DOHH2 (cell line): ENCODE results near the gene LAMC3.

ENCODE experiments used
- H3F3A ChIP-seq: fragments of 200-600 bp; sonication (generic), shearing (Covaris generic); 2 replicates; pipeline ENCODE4 v1.6.0; 2016; ENCODE audit warnings: antibody characterized with exemption, mild to moderate bottlenecking; ENCODE audit not compliant: control insufficient read depth, insufficient read depth
- H3K27ac ChIP-seq: fragments of 200-600 bp; sonication (generic); 2 replicates; pipeline ENCODE4 v1.5.1; 2014; ENCODE audit warnings: low read depth, mild to moderate bottlenecking, low read length, moderate library complexity
- H3K27me3 ChIP-seq: fragments of 200-600 bp; sonication (generic); 2 replicates; pipeline ENCODE4 v1.6.1; 2014; ENCODE audit warnings: mild to moderate bottlenecking, low read length, mixed read lengths; ENCODE audit not compliant: control insufficient read depth
- H3K36me3 ChIP-seq: fragments of 200-600 bp; sonication (generic); 2 replicates; pipeline ENCODE4 v1.6.1; 2014; ENCODE audit warnings: mild to moderate bottlenecking, low read length, moderate library complexity, mixed read lengths; ENCODE audit not compliant: control insufficient read depth
- H3K4me1 ChIP-seq: fragments of 200-600 bp; sonication (generic); 2 replicates; pipeline ENCODE4 v1.6.1; 2014; ENCODE audit warnings: mild to moderate bottlenecking, low read length, mixed read lengths; ENCODE audit not compliant: control insufficient read depth
- H3K4me2 ChIP-seq: fragments of 200-600 bp; sonication (generic); 2 replicates; pipeline ENCODE4 v1.6.0; 2014; ENCODE audit warnings: mild to moderate bottlenecking, low read length, moderate library complexity
- H3K4me3 ChIP-seq: fragments of 200-600 bp; sonication (generic); 2 replicates; pipeline ENCODE4 v1.5.1; 2014; ENCODE audit warnings: mild to moderate bottlenecking, low read length, mixed read lengths
- H3K79me2 ChIP-seq: fragments of 200-600 bp; sonication (generic); 2 replicates; pipeline ENCODE4 v1.6.1; 2014; ENCODE audit warnings: mild to moderate bottlenecking, low read length, mixed read lengths; ENCODE audit not compliant: control insufficient read depth
- H3K9me2 ChIP-seq: fragments of 200-600 bp; sonication (generic); replicated peaks from 2 replicates; pipeline ENCODE4 v1.6.1; 2014; ENCODE audit warnings: mild to moderate bottlenecking, low read length, mixed read lengths; ENCODE audit not compliant: control insufficient read depth
- H3K9me3 ChIP-seq: fragments of 200-600 bp; sonication (generic); 2 replicates; pipeline ENCODE4 v1.6.1; 2014; ENCODE audit warnings: antibody characterized with exemption, low read length, mixed read lengths; ENCODE audit not compliant: control insufficient read depth, insufficient read depth
- H4K20me1 ChIP-seq: fragments of 200-600 bp; sonication (generic); 2 replicates; pipeline ENCODE4 v1.6.0; 2014; ENCODE audit warnings: low read depth, mild to moderate bottlenecking, antibody characterized with exemption, low read length, moderate library complexity; ENCODE audit not compliant: control insufficient read depth, insufficient read depth
- EZH2phosphoT487 ChIP-seq: fragments of 200-600 bp; sonication (generic); IDR thresholded peaks from 2 replicates; pipeline ENCODE4 v1.6.1; 2017; ENCODE audit warnings: borderline replicate concordance, mild to moderate bottlenecking, antibody characterized with exemption, low read length, moderate library complexity, mixed read lengths
- TF ChIP-seq, protein P1 (sequence below): fragments of 200-600 bp; sonication (generic); IDR thresholded peaks from one replicate; pipeline ENCODE4 v1.5.1; 2014; ENCODE audit warnings: antibody characterized with exemption, mild to moderate bottlenecking, low read depth, low read length; ENCODE audit not compliant: poor library complexity, severe bottlenecking

Gene LAMC3

DNA sequence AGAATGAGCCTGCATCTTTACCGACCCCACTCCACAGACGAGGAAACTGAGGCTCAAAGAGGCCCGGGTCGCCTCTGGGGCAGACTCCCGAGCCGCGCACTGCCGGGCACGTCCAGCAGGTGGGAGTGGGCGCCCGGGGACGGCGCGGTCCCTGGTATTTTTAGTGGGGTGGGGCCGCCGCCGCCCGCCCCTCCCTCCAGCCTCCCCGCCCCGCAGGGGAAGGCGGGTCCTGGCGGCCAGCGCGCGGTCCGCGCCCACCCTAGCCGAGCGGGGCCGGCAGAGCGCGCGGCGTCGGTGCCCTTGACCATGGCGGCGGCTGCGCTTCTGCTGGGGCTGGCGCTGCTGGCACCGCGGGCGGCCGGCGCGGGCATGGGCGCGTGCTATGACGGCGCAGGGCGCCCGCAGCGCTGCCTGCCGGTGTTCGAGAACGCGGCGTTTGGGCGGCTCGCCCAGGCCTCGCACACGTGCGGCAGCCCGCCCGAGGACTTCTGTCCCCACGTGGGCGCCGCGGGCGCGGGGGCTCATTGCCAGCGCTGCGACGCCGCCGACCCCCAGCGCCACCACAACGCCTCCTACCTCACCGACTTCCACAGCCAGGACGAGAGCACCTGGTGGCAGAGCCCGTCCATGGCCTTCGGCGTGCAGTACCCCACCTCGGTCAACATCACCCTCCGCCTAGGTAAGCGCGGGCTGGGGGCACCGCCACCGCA lies at the start of gene LAMC3:
Gene LAMC3, plus strand, starts transcription at position 266 of the 710 bp plus-strand sequence. Its CDS starts 41 bp downstream, at position 307.
- Histone ChIP-seq H3K27me3 (no peaks in the 10 kb centered on the region), H3K27ac (no peak within 1 kb of the TSS), H3K4me3 (no peak within 1 kb of the TSS), H3K79me2 (no peaks in the 10 kb centered on the region), H3K4me2 (no peak within 1 kb of the TSS), H3F3A (no peaks in the 10 kb centered on the region), H3K36me3 (no peaks in the 10 kb centered on the region), H3K9me2 (no peaks in the 10 kb centered on the region), H3K4me1 (peaks cover 8% of the 10 kb centered on the region), H3K9me3 (no peaks in the 10 kb centered on the region), H4K20me1 (no peaks in the 10 kb centered on the region)
- TF ChIP-seq, protein P1, sequence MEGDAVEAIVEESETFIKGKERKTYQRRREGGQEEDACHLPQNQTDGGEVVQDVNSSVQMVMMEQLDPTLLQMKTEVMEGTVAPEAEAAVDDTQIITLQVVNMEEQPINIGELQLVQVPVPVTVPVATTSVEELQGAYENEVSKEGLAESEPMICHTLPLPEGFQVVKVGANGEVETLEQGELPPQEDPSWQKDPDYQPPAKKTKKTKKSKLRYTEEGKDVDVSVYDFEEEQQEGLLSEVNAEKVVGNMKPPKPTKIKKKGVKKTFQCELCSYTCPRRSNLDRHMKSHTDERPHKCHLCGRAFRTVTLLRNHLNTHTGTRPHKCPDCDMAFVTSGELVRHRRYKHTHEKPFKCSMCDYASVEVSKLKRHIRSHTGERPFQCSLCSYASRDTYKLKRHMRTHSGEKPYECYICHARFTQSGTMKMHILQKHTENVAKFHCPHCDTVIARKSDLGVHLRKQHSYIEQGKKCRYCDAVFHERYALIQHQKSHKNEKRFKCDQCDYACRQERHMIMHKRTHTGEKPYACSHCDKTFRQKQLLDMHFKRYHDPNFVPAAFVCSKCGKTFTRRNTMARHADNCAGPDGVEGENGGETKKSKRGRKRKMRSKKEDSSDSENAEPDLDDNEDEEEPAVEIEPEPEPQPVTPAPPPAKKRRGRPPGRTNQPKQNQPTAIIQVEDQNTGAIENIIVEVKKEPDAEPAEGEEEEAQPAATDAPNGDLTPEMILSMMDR, result no peak
- no peak for TF ChIP-seq EZH2phosphoT487

DNA sequence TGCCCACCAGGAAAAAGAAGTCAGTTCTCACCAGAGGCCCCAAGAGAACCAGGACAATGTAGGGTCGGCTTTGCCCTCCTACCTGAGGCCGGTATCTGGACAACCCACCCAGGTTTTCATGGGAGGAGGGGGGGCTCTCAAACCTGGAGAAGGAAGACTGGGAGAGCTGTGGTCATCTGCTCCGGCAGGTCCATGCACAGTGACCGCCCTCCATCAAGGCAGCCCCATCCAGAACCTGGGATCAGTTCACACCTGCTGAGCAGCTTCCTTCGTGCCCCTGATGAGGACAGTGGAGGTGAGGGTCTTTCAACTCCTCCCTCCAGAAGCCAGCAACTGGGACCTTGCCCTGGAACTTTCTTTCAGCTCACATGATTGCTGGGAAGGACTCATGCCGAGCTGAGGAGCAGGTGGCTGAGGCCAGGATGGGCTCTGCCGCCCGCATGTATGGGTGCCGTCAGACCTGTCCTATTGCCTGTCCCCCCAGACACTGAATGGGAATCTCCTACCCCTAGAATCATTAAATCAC lies 49.1 kb upstream of the LAMC3 start:
- Histone ChIP-seq H4K20me1 (no peaks in the 10 kb centered on the region), H3K36me3 (no peaks in the 10 kb centered on the region), H3F3A (peaks cover 7% of the 10 kb centered on the region; the same call in 1 of the 2 replicates), H3K27me3 (no peaks in the 10 kb centered on the region), H3K79me2 (no peaks in the 10 kb centered on the region), H3K4me3 (no peak overlapping the region), H3K9me3 (peaks cover 47% of the 10 kb centered on the region; the same call in 1 of the 2 replicates), H3K27ac (no peak overlapping the region), H3K9me2 (no peaks in the 10 kb centered on the region), H3K4me1 (no peaks in the 10 kb centered on the region), H3K4me2 (no peak overlapping the region)
- TF ChIP-seq, protein P1, result no peak
- no peak for TF ChIP-seq EZH2phosphoT487

DNA sequence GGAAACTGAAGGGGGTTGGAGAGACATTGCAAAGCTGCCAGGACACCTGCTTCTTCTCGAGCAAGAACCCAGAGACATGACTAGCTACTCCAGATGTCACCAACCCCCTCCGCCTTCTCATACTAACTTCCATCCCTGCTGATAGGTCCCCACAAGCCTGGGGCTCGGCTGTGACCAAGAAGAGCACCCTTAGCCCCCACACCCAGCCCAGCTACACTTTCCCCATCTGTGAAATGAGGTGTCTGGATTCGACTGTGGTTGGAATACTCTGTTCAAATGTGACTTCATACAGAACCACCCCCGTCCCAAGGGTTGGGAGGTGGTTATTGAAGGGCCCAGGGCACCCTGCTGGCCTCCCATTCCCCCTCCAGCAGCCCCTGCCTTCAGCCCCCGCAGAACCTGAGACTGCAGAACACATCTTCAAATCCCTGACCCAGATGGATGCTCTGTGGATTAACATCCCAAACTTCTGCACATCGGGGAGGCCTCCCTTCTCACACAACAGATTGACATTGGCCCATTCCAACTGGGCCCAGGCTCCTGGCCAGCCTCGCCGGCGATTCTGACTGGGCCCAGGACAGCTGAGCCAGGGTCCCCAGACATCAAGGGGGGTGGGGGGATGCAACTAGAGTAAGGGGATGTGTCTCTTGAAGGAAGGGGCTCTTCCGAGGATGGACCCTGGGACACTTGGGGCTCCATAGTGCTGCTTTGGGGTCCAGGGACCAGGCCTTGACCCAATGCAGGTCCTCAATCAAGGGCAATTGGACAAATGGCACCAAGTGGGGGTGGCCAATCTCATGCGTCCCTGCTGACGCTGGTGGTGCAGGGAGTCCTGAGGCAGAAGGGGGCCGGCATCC lies 48.2 kb upstream of the LAMC3 start:
- Histone ChIP-seq H3K9me3 (peaks cover 38% of the 10 kb centered on the region; the same call in 1 of the 2 replicates), H3K79me2 (no peaks in the 10 kb centered on the region), H3K36me3 (no peaks in the 10 kb centered on the region), H3F3A (peaks cover 7% of the 10 kb centered on the region; the same call in 1 of the 2 replicates), H4K20me1 (no peaks in the 10 kb centered on the region), H3K4me3 (no peak overlapping the region), H3K4me2 (no peak overlapping the region), H3K4me1 (no peaks in the 10 kb centered on the region), H3K9me2 (no peaks in the 10 kb centered on the region), H3K27me3 (no peaks in the 10 kb centered on the region), H3K27ac (no peak overlapping the region)
- TF ChIP-seq EZH2phosphoT487, result no peak
- TF ChIP-seq, protein P1, result no peak
